Left ventricle myocardium inferior (tissue), 1 donor: Measurements from ENCODE around the gene MYH8. TPM values are rescaled to one million over a fixed set of nuclear protein-coding genes. Genes with fewer than 3 reads are reported as not detected.

Source experiments
- DNase-seq: peaks from one replicate; pipeline ENCODE4 v3.0.0-alpha.2; 2020
- H3K27ac ChIP-seq: fragments of 200-600 bp; replicated peaks from 2 replicates; pipeline ENCODE4 v1.8.0; 2021
- H3K27me3 ChIP-seq: fragments of 200-600 bp; 2 replicates; pipeline ENCODE4 v1.8.0; 2021; ENCODE audit warnings: low read depth
- H3K36me3 ChIP-seq: fragments of 200-600 bp; 2 replicates; pipeline ENCODE4 v1.8.0; 2021
- H3K4me1 ChIP-seq: fragments of 200-600 bp; 2 replicates; pipeline ENCODE4 v1.8.0; 2021
- H3K4me3 ChIP-seq: fragments of 200-600 bp; 2 replicates; pipeline ENCODE4 v1.8.0; 2021; ENCODE audit warnings: mild to moderate bottlenecking, moderate library complexity
- H3K9me3 ChIP-seq: fragments of 200-600 bp; replicated peaks from 2 replicates; pipeline ENCODE4 v1.8.0; 2021
- intact Hi-C: fragments of 100-400 bp; cut with micrococcal nuclease; formaldehyde crosslinking; loops from one replicate; pipeline ENCODE4 v1.11.0; 2022
- total RNA-seq: library from RNA; stranded (reverse); fragmentation: NEBNext Ultra II Directional; extraction: Animal tissue kit (Norgen Biotek cat#: 25700); gene quantifications from one replicate; pipeline ENCODE4 v1.2.1, GENCODE V29; 2021
- TF ChIP-seq, protein P1 (sequence below): fragments of 200-600 bp; IDR thresholded peaks from 2 replicates; pipeline ENCODE4 v1.8.0; 2021; ENCODE audit warnings: antibody characterized with exemption, mild to moderate bottlenecking, borderline replicate concordance
- donor health status: DM: no; HTN: yes; CAD: no; lungs with severe emphysema.

Gene MYH8
- total RNA-seq, 1 donor from 2014 or later = not detected

GRCh38 chr17:10384175-10384574 is 37.6 kb downstream of the MYH8 start:
- peaks cover 47% of the 10 kb centered on the region for H3K27me3 ChIP-seq
- TF ChIP-seq, protein P1, sequence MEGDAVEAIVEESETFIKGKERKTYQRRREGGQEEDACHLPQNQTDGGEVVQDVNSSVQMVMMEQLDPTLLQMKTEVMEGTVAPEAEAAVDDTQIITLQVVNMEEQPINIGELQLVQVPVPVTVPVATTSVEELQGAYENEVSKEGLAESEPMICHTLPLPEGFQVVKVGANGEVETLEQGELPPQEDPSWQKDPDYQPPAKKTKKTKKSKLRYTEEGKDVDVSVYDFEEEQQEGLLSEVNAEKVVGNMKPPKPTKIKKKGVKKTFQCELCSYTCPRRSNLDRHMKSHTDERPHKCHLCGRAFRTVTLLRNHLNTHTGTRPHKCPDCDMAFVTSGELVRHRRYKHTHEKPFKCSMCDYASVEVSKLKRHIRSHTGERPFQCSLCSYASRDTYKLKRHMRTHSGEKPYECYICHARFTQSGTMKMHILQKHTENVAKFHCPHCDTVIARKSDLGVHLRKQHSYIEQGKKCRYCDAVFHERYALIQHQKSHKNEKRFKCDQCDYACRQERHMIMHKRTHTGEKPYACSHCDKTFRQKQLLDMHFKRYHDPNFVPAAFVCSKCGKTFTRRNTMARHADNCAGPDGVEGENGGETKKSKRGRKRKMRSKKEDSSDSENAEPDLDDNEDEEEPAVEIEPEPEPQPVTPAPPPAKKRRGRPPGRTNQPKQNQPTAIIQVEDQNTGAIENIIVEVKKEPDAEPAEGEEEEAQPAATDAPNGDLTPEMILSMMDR = no peak
- no peak overlapping the region for H3K4me3 ChIP-seq
- H3K27ac ChIP-seq = no peak overlapping the region
- H3K4me1 ChIP-seq = no peaks in the 10 kb centered on the region
- intact Hi-C loops = no loop called here
- H3K9me3 ChIP-seq = peaks cover 8% of the 10 kb centered on the region
- DNase-seq = no peak
- H3K36me3 ChIP-seq = no peaks in the 10 kb centered on the region

DNA sequence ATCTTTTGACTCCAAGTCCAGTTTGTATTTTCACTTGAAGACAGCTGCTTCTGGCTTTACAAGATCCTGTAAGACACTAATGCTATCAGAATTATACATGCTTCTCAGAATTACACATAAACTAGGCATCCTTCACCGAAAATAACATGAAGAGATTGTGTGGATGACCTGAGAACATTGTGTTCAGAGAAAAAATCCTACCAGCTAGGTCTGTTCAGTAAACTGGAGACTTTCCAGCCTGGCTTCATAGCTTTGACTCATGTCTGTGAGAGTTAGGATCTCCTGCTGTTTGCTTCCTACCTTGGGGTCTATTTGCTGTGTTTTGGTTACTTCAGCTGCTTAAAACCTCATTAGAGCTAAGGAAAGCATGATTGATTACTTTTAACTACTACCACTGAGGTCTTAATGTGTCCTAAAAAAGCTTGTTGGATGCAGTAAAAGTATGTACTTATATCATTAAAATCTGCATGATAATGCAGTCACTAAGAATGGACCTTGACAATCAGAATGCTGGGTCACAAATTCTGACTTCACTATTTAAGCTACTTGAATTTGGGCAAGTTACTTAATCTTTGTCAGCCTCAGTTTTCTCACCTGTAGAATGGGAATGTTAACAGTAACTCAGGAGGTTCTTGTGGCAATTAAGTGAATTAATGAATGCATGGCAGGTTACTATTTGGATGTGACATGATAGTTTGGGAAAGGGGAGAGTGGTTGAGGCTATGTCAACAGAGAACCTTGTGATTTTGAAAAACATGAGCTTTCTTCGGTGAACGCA is 40.9 kb downstream of the MYH8 start:
- TF ChIP-seq, protein P1 = no peak
- DNase-seq = no peak
- no peak overlapping the region for H3K4me3 ChIP-seq

DNA sequence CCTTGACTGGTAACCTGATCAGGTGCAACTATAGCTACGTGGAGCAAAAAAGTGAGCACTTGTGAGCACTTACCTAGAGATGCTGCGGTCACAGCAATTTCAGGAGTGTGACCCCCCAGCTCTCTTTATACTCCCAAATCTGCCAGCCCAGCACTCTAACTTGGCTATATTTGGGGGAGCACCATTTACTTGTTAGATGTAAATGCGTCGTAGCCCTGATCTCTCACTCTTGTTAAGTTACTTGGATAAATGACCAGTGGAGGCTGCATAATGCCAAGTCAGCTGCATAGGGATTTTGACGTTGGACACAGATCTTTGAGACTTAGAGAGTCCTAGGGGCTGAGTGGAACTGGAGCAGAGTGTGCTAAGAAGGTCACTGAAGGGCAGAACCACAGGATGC is 48.8 kb downstream of the MYH8 start, which contains the start of gene MYH13:
TSS of gene MYH13 (minus strand) at position 101 of the 400 bp plus-strand sequence. CDS start 8,476 bp downstream, outside the sequence.
- no peaks in the 10 kb centered on the region for H3K9me3 ChIP-seq
- H3K36me3 ChIP-seq = no peaks in the 10 kb centered on the region
- no peak within 1 kb of the TSS for H3K27ac ChIP-seq
- intact Hi-C loops = no loop called here
- no peak within 1 kb of the TSS for H3K4me3 ChIP-seq
- no peaks in the 10 kb centered on the region for H3K4me1 ChIP-seq
- H3K27me3 ChIP-seq = peaks cover 8% of the 10 kb centered on the region
- TF ChIP-seq, protein P1 = no peak
- no peak for DNase-seq

More for the DNA sequence above, 40.9 kb downstream of the MYH8 start:
- peaks cover 33% of the 10 kb centered on the region for H3K27me3 ChIP-seq
- H3K9me3 ChIP-seq = no peaks in the 10 kb centered on the region
- no peaks in the 10 kb centered on the region for H3K36me3 ChIP-seq
- H3K27ac ChIP-seq = no peak overlapping the region
- no peaks in the 10 kb centered on the region for H3K4me1 ChIP-seq
- intact Hi-C loops = no loop called here

DNA sequence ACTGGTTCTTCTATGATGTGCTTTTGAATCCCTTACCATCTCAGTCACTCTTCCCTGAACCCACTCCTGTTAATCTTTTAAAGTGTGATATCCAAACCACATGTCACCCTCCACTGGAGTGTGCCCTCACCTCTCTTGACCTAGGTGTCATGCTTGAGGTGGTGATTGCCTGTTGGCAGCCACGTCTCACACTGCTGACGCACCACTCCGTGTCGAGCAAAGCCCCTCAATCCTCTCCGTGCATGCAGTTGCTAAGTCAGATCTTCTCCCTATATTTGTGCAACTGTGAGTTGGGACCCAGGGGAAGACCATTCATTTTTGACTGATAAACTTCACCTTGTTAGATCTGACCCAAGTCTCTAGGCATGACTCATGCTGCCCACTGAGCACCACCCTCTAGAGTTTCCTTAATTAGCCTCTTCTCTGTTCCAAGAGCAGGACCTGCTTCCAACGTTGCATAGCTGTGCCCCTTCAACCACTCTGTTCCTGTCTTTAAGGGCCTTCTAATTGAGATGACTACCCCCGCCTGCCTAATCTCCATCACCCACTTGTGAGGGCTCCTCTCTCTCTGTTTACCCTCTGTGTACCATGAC is 51.6 kb downstream of the MYH8 start:
- Histone ChIP-seq H3K27me3 (peaks cover 3% of the 10 kb centered on the region), H3K27ac (no peak overlapping the region), H3K4me1 (no peaks in the 10 kb centered on the region), H3K36me3 (no peaks in the 10 kb centered on the region), H3K4me3 (no peak overlapping the region), H3K9me3 (no peaks in the 10 kb centered on the region)
- no peak for DNase-seq
- TF ChIP-seq, protein P1 = no peak
- intact Hi-C loops = no loop called here

DNA sequence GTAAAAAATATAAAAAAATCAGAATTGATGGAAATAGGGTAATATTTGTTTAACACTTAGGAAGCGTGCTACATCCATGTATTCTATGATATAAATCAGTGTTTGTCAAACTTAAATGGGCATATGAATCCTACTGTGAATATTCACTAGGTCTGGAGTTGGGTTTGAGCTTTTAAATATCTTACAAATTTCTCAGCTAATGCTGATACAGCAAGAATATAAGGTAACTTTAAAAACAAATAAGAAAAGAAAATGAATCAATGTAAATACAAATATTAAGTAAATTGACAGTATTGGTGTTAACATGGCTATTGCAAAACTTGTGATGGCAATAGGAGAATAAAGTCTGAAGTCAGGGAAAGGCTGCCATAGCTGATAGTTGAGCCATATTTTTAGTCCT is 52.5 kb downstream of the MYH8 start:
- H3K27ac ChIP-seq = no peak overlapping the region
- DNase-seq = no peak
- H3K9me3 ChIP-seq = no peaks in the 10 kb centered on the region
- peaks cover 4% of the 10 kb centered on the region for H3K27me3 ChIP-seq
- H3K36me3 ChIP-seq = no peaks in the 10 kb centered on the region
- TF ChIP-seq, protein P1 = no peak
- intact Hi-C loops = no loop called here
- H3K4me3 ChIP-seq = no peak overlapping the region
- H3K4me1 ChIP-seq = no peaks in the 10 kb centered on the region
